GM23338 (cell line): Measurements from ENCODE around the gene SUPT5H. TPM values are rescaled to one million over a fixed set of nuclear protein-coding genes. Genes with fewer than 3 reads are reported as not detected.

Source experiments
- EZH2 ChIP-seq: fragments of 200-600 bp; sonication (generic); IDR thresholded peaks from one replicate; pipeline ENCODE4 v1.8.0; 2017; ENCODE audit warnings: antibody characterized with exemption, mild to moderate bottlenecking, low read depth; ENCODE audit not compliant: unreplicated experiment
- EZH2phosphoT487 ChIP-seq: fragments of 200-600 bp; sonication (generic); IDR thresholded peaks from one replicate; pipeline ENCODE4 v1.8.1; 2018; ENCODE audit warnings: antibody characterized with exemption; ENCODE audit not compliant: unreplicated experiment
- JUNB ChIP-seq: IDR thresholded peaks from one replicate; pipeline ENCODE4 v1.6.1; 2016; ENCODE audit warnings: antibody characterized with exemption; ENCODE audit not compliant: unreplicated experiment
- POLR2AphosphoS5 ChIP-seq: IDR thresholded peaks from 2 replicates; pipeline ENCODE4 v1.6.1; 2016; ENCODE audit warnings: antibody characterized with exemption, low read depth
- REST ChIP-seq: IDR thresholded peaks from one replicate; pipeline ENCODE4 v1.6.1; 2018; ENCODE audit warnings: antibody characterized with exemption; ENCODE audit not compliant: unreplicated experiment
- STAT1 ChIP-seq: IDR thresholded peaks from one replicate; pipeline ENCODE4 v1.6.1; 2016; ENCODE audit warnings: antibody characterized with exemption; ENCODE audit not compliant: unreplicated experiment
- ZNF114 ChIP-seq: fragments of 250-450 bp; sonication (Bioruptor Pico); IDR thresholded peaks from 2 replicates; pipeline ENCODE4 v1.5.0; 2020; ENCODE audit warnings: mild to moderate bottlenecking, moderate library complexity
- ZNF331 ChIP-seq: fragments of 250-450 bp; sonication (Bioruptor Pico); IDR thresholded peaks from 2 replicates; pipeline ENCODE4 v1.5.0; 2020; ENCODE audit warnings: low read depth, mild to moderate bottlenecking, moderate library complexity
- polyA plus RNA-seq: library from polyadenylated mRNA; unstranded; fragments of >200 nt; fragmentation: Nextera tagmentation; extraction: Ambion mirVana; gene quantifications from 2 replicates; pipeline ENCODE4 v1.2.1, GENCODE V29; 2016
- total RNA-seq: library from RNA; depleted of rRNA; stranded (reverse); fragments of >200 nt; shearing (Covaris generic); gene quantifications from 2 replicates; pipeline ENCODE4 v1.2.3, GENCODE V29; 2014
- TF ChIP-seq, protein P1 (sequence below): fragments of 250-450 bp; sonication (Bioruptor Pico); IDR thresholded peaks from 2 replicates; pipeline ENCODE4 v1.5.0; 2020; ENCODE audit warnings: mild to moderate bottlenecking, moderate library complexity
- TF ChIP-seq, protein P2 (sequence below): IDR thresholded peaks from 2 replicates; pipeline ENCODE4 v1.6.1; 2016; ENCODE audit warnings: antibody characterized with exemption
- TF ChIP-seq, protein P3 (sequence below), 2 experiments: fragments of 200-600 bp in 1 of 2; sonication (generic) in 1 of 2; conservative IDR thresholded peaks; 2 replicates each; pipeline versions ENCODE4 v1.5.1 to v1.6.1; 2016 to 2017; ENCODE audit warnings: antibody characterized with exemption in 2 of 2, low read depth in 2 of 2, mild to moderate bottlenecking in 2 of 2, moderate library complexity in 1 of 2

SUPT5H gene
- total and polyA plus RNA-seq, 2 experiments from 2014 or later, result 108 to 150 TPM

GRCh38 chr19:39438270-39438934 lies 7.0 kb upstream of the SUPT5H start (continued):
- TF ChIP-seq, protein P1, sequence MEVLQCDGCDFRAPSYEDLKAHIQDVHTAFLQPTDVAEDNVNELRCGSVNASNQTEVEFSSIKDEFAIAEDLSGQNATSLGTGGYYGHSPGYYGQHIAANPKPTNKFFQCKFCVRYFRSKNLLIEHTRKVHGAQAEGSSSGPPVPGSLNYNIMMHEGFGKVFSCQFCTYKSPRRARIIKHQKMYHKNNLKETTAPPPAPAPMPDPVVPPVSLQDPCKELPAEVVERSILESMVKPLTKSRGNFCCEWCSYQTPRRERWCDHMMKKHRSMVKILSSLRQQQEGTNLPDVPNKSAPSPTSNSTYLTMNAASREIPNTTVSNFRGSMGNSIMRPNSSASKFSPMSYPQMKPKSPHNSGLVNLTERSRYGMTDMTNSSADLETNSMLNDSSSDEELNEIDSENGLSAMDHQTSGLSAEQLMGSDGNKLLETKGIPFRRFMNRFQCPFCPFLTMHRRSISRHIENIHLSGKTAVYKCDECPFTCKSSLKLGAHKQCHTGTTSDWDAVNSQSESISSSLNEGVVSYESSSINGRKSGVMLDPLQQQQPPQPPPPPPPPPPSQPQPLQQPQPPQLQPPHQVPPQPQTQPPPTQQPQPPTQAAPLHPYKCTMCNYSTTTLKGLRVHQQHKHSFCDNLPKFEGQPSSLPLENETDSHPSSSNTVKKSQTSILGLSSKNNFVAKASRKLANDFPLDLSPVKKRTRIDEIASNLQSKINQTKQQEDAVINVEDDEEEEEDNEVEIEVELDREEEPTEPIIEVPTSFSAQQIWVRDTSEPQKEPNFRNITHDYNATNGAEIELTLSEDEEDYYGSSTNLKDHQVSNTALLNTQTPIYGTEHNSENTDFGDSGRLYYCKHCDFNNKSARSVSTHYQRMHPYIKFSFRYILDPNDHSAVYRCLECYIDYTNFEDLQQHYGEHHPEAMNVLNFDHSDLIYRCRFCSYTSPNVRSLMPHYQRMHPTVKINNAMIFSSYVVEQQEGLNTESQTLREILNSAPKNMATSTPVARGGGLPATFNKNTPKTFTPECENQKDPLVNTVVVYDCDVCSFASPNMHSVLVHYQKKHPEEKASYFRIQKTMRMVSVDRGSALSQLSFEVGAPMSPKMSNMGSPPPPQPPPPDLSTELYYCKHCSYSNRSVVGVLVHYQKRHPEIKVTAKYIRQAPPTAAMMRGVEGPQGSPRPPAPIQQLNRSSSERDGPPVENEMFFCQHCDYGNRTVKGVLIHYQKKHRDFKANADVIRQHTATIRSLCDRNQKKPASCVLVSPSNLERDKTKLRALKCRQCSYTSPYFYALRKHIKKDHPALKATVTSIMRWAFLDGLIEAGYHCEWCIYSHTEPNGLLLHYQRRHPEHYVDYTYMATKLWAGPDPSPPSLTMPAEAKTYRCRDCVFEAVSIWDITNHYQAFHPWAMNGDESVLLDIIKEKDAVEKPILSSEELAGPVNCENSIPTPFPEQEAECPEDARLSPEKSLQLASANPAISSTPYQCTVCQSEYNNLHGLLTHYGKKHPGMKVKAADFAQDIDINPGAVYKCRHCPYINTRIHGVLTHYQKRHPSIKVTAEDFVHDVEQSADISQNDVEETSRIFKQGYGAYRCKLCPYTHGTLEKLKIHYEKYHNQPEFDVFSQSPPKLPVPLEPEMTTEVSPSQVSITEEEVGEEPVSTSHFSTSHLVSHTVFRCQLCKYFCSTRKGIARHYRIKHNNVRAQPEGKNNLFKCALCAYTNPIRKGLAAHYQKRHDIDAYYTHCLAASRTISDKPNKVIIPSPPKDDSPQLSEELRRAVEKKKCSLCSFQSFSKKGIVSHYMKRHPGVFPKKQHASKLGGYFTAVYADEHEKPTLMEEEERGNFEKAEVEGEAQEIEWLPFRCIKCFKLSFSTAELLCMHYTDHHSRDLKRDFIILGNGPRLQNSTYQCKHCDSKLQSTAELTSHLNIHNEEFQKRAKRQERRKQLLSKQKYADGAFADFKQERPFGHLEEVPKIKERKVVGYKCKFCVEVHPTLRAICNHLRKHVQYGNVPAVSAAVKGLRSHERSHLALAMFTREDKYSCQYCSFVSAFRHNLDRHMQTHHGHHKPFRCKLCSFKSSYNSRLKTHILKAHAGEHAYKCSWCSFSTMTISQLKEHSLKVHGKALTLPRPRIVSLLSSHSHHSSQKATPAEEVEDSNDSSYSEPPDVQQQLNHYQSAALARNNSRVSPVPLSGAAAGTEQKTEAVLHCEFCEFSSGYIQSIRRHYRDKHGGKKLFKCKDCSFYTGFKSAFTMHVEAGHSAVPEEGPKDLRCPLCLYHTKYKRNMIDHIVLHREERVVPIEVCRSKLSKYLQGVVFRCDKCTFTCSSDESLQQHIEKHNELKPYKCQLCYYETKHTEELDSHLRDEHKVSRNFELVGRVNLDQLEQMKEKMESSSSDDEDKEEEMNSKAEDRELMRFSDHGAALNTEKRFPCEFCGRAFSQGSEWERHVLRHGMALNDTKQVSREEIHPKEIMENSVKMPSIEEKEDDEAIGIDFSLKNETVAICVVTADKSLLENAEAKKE (CRISPR knock-in tag), result no peak
- TF ChIP-seq POLR2AphosphoS5, result no peak
- TF ChIP-seq EZH2, result no peak
- TF ChIP-seq JUNB, result no peak
- TF ChIP-seq ZNF331 (CRISPR knock-in tag), result no peak
- no peak for TF ChIP-seq EZH2phosphoT487
- TF ChIP-seq STAT1, result no peak
- no peak for TF ChIP-seq ZNF114 (CRISPR knock-in tag)
- TF ChIP-seq, protein P2, sequence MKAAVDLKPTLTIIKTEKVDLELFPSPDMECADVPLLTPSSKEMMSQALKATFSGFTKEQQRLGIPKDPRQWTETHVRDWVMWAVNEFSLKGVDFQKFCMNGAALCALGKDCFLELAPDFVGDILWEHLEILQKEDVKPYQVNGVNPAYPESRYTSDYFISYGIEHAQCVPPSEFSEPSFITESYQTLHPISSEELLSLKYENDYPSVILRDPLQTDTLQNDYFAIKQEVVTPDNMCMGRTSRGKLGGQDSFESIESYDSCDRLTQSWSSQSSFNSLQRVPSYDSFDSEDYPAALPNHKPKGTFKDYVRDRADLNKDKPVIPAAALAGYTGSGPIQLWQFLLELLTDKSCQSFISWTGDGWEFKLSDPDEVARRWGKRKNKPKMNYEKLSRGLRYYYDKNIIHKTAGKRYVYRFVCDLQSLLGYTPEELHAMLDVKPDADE, result no peak
- no peak for TF ChIP-seq REST
- TF ChIP-seq, protein P3, sequence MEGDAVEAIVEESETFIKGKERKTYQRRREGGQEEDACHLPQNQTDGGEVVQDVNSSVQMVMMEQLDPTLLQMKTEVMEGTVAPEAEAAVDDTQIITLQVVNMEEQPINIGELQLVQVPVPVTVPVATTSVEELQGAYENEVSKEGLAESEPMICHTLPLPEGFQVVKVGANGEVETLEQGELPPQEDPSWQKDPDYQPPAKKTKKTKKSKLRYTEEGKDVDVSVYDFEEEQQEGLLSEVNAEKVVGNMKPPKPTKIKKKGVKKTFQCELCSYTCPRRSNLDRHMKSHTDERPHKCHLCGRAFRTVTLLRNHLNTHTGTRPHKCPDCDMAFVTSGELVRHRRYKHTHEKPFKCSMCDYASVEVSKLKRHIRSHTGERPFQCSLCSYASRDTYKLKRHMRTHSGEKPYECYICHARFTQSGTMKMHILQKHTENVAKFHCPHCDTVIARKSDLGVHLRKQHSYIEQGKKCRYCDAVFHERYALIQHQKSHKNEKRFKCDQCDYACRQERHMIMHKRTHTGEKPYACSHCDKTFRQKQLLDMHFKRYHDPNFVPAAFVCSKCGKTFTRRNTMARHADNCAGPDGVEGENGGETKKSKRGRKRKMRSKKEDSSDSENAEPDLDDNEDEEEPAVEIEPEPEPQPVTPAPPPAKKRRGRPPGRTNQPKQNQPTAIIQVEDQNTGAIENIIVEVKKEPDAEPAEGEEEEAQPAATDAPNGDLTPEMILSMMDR (conservative IDR thresholded peaks at IDR 0.05; ENCODE audit: low read depth in 2 of 2), result no peak
